T-cell (primary cell): ENCODE data around the gene MYOT. TPM values are rescaled to one million over a fixed set of nuclear protein-coding genes. Genes with fewer than 3 reads are reported as not detected.
"Not testable (repeated sequence)": the region's sequence is repeated elsewhere in the genome, so short reads cannot be mapped to it uniquely, and the experiment has no call there.

Source experiments
- ATAC-seq, 4 experiments: fragments of 200-7000 bp in 3 of 4; fragments of 150-1000 bp in 1 of 4; cut with Tn5 transposase; replicated peaks in 1 of 4; 1 replicate in 3 of 4; 2 replicates in 1 of 4; pipeline ENCODE4 v1.10.0; 2021; ENCODE audit warnings: moderate library complexity in 3 of 4, mild to moderate bottlenecking in 2 of 4, moderate number of reproducible peaks in 1 of 4
- CTCF ChIA-PET, 2 donors: fragments of 300-600 bp; sonication (Branson Sonifier 250); formaldehyde crosslinking; loops; one replicate each; lab custom pipeline; 2022; ENCODE audit warnings: antibody characterized with exemption in 2 of 2; lab: Charles Lee
- POLR2A ChIA-PET, 2 donors: fragments of 300-600 bp; sonication (Branson Sonifier 250); formaldehyde crosslinking; loops; one replicate each; lab custom pipeline; 2022; ENCODE audit warnings: antibody characterized with exemption in 2 of 2; lab: Charles Lee
- DNase-seq, 35 experiments: peaks; one replicate each; pipeline versions ENCODE4 v3.0.0 to v3.0.0-alpha.2; 2013 to 2023
- H3K27ac ChIP-seq: one replicate; pipeline ENCODE4 v1.5.1; 2013; ENCODE audit warnings: low read length
- H3K27me3 ChIP-seq, 2 experiments: replicated peaks in 1 of 2; 1 replicate in 1 of 2; 2 replicates in 1 of 2; pipeline versions ENCODE4 v1.6.1 to v1.7.0; 2013; ENCODE audit warnings: low read length in 1 of 2, mixed read lengths in 1 of 2; ENCODE audit not compliant: control insufficient read depth in 2 of 2, insufficient read depth in 2 of 2; ENCODE audit errors: extremely low read depth in 1 of 2
- H3K36me3 ChIP-seq, 2 donors: 1 replicate in 1 of 2; 2 replicates in 1 of 2; pipeline versions ENCODE4 v1.6.1 to v1.7.0; 2013; ENCODE audit warnings: low read length in 1 of 2; ENCODE audit not compliant: control insufficient read depth in 2 of 2, insufficient read depth in 1 of 2; ENCODE audit errors: extremely low read depth in 1 of 2
- H3K4me1 ChIP-seq, 2 experiments: 1 replicate in 1 of 2; 2 replicates in 1 of 2; pipeline versions ENCODE4 v1.6.1 to v1.7.0; 2013; ENCODE audit warnings: low read length in 2 of 2, mixed read lengths in 1 of 2; ENCODE audit not compliant: insufficient read depth in 2 of 2, control insufficient read depth in 1 of 2; ENCODE audit errors: extremely low read depth in 1 of 2
- H3K4me3 ChIP-seq, 2 donors: 1 replicate in 1 of 2; 2 replicates in 1 of 2; pipeline versions ENCODE4 v1.5.1 to v1.7.0; 2013; ENCODE audit warnings: mild to moderate bottlenecking in 2 of 2, low read length in 1 of 2, moderate library complexity in 1 of 2; ENCODE audit not compliant: control insufficient read depth in 1 of 2; ENCODE audit errors: extremely low read depth in 1 of 2
- H3K9me3 ChIP-seq: 2 replicates; pipeline ENCODE4 v1.7.0; 2013
- H3K27ac Mint-ChIP-seq, 2 donors: one replicate each; pipeline ENCODE4 v1.8.0; 2020 to 2021; ENCODE audit warnings: mild to moderate bottlenecking in 2 of 2, mixed read lengths in 2 of 2
- H3K27me3 Mint-ChIP-seq, 2 donors: one replicate each; pipeline ENCODE4 v1.8.0; 2021 to 2022; ENCODE audit warnings: mixed read lengths in 2 of 2
- H3K36me3 Mint-ChIP-seq: one replicate; pipeline ENCODE4 v1.8.0; 2021; ENCODE audit warnings: mixed read lengths
- H3K4me1 Mint-ChIP-seq, 3 donors: one replicate each; pipeline ENCODE4 v1.8.0; 2020 to 2022; ENCODE audit warnings: mixed read lengths in 3 of 3, mild to moderate bottlenecking in 1 of 3
- H3K4me3 Mint-ChIP-seq, 3 donors: one replicate each; pipeline ENCODE4 v1.8.0; 2020 to 2022; ENCODE audit warnings: mild to moderate bottlenecking in 3 of 3, mixed read lengths in 3 of 3, moderate library complexity in 3 of 3
- H3K9me3 Mint-ChIP-seq, 3 donors: one replicate each; pipeline ENCODE4 v1.8.0; 2020 to 2022; ENCODE audit warnings: mixed read lengths in 3 of 3
- WGBS: methylation state at CpG from one replicate; pipeline ENCODE4 v1.1.5; 2013; ENCODE audit warnings: missing lambda C conversion rate; ENCODE audit not compliant: insufficient coverage; 5-methylcytosine and 5-hydroxymethylcytosine counted together
- total RNA-seq, 35 experiments: library from RNA in 6 of 35; stranded (reverse) in 6 of 35; fragments of 120-200 nt in 1 of 35; gene quantifications; one replicate each; pipeline versions ENCODE4 v1.2.1 to v1.2.4 and lab custom pipeline; 2013 to 2026

MYOT gene
- total RNA-seq, 5 donors from 2014 or later (not counting 1 experiment from before 2014, with no cell fraction given), result not detected

DNA sequence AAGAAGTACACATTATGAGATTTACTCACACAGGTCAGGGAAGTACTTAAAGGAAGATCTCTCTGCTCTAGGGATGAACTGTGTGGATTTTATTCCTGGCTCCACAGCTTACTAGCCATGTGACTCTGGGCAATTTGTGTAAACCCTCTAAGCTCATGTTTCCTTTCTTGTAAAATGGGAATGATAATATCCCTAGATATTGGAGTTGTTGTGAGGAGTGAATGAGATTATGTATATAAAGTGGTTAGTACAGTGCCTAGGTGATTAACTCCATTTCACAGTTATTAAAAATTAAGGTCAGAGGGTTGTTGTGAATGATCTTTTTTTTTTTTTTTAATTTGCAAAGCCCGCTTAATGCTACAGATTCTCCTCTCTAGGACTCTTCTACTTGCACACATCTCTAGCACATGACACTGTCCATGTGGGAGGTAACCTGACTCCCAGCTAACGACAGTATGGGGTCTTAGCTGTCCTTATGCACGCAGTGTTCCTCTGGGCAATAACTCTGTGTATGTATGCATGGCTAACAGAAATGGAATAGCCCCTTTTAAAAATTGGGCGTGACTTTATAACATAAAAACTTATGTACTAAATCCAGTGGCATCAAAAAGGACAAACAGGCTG is 23.9 kb upstream of the MYOT start:
- Histone ChIP-seq H3K9me3 (no peaks in the 10 kb centered on the region), H3K4me1 (no peaks in the 10 kb centered on the region), H3K4me3 (no peak overlapping the region), H3K36me3 (no peaks in the 10 kb centered on the region), H3K27ac (no peak overlapping the region), H3K27me3 (no peaks in the 10 kb centered on the region)
- no CpG with 5 or more reads among the region's 4 CpGs for WGBS
- Mint-ChIP-seq H3K4me1 (peaks cover 0 to 5% (median 0%) of the 10 kb centered on the region in 3 donors), H3K4me3 (no peak overlapping the region), H3K36me3 (peaks cover 11% of the 10 kb centered on the region), H3K9me3 (no peaks in the 10 kb centered on the region), H3K27me3 (peaks cover 0 to 4% of the 10 kb centered on the region in 2 donors), H3K27ac (no peak overlapping the region)
- DNase-seq (no peak), ATAC-seq (no peak)
- POLR2A ChIA-PET, result no interaction called here
- CTCF ChIA-PET, result no interaction called here

DNA sequence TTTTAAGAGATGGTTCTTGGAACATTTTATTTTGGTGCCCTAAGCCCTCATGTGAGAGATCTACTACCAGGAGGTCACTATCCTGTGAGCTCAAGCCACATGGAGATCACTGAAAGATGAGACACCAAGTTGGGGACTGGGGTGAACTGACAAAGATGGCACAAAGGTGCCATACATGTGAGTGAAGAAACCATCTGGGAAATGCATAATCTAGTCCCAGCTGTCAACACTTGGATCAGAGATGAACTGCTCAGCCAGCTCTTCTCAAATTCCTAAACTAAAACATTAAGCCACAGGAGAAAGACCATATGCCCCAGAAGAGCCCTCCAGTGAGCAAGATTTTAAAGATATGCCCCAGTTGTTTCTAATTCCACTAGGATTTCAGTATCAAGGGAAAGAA is 22.2 kb upstream of the MYOT start:
- Histone ChIP-seq H3K36me3 (no peaks in the 10 kb centered on the region), H3K27me3 (no peaks in the 10 kb centered on the region), H3K9me3 (no peaks in the 10 kb centered on the region), H3K4me3 (no peak overlapping the region), H3K4me1 (no peaks in the 10 kb centered on the region), H3K27ac (no peak overlapping the region)
- peaks cover 0 to 3% of the 10 kb centered on the region in 2 donors for H3K27me3 Mint-ChIP-seq
- H3K27ac Mint-ChIP-seq, result no peak overlapping the region
- no peaks in the 10 kb centered on the region for H3K9me3 Mint-ChIP-seq
- H3K36me3 Mint-ChIP-seq, result peaks cover 11% of the 10 kb centered on the region
- H3K4me3 Mint-ChIP-seq, result no peak overlapping the region
- DNase-seq (no peak), ATAC-seq (no peak)
- ChIA-PET CTCF (no interaction called here), POLR2A (no interaction called here)
- H3K4me1 Mint-ChIP-seq, result peaks cover 0 to 5% (median 0%) of the 10 kb centered on the region in 3 donors

DNA sequence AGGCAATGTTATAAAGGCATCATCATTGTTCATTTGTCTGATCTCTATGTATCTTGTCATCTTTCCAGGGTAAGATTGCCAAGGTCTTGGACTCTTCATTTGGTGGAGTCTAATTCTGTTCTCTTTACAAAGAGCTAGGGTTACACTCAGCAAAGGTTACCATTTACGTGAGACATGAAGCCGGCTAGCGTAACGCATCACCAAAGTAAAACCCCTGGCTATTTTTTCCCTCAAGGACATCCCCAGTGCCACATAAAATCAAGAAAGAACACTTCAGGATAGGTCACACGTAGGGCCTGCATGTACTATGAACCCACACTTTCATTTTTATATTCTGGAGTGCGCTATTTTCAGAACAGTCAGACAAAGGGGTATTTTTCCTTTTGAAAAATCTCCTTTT is 20.0 kb upstream of the MYOT start:
- Mint-ChIP-seq H3K27ac (no peak overlapping the region), H3K4me3 (no peak overlapping the region), H3K4me1 (peaks cover 0 to 5% (median 0%) of the 10 kb centered on the region in 3 donors), H3K9me3 (no peaks in the 10 kb centered on the region), H3K36me3 (peaks cover 11% of the 10 kb centered on the region), H3K27me3 (no peaks in the 10 kb centered on the region)
- CTCF ChIA-PET, result no interaction called here
- Histone ChIP-seq H3K36me3 (no peaks in the 10 kb centered on the region), H3K9me3 (no peaks in the 10 kb centered on the region), H3K4me1 (no peaks in the 10 kb centered on the region), H3K4me3 (no peak overlapping the region), H3K27me3 (no peaks in the 10 kb centered on the region), H3K27ac (no peak overlapping the region)
- ATAC-seq, result no peak
- WGBS, result 100% methylated on average over 4 of the region's 6 CpGs
- no peak for DNase-seq
- POLR2A ChIA-PET, result interaction anchor here in 1 of 2 donors (0.8 kb wide), 1 partner anchor 32 kb away, joined by 3 read pairs; no protein-coding TSS in a partner anchor

DNA sequence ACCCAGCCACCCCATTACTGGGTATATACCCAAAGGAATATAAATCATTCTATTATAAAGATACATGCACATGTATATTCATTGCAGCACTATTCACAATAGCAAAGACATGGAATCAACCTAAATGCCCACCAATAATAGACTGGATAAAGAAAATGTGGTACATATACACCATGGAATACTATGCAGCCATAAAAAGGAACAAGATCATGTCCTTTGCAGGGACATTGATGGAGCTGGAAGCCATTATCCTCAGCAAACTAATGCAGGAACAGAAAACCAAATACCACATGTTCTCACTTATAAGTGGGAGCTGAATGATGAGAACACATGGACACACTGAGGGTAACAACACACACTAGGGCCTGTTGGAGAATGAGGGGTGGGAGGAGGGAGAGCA is 14.5 kb upstream of the MYOT start:
- DNase-seq, H3K27ac ChIP-seq, H3K9me3 Mint-ChIP-seq, H3K27me3 Mint-ChIP-seq, H3K9me3 ChIP-seq, H3K27me3 ChIP-seq, H3K4me1 ChIP-seq, H3K27ac Mint-ChIP-seq, POLR2A ChIA-PET, H3K36me3 Mint-ChIP-seq, ATAC-seq, H3K36me3 ChIP-seq, CTCF ChIA-PET, H3K4me3 ChIP-seq, H3K4me3 Mint-ChIP-seq: not testable (repeated sequence)
- peaks cover 9 to 10% (median 9%) of the 10 kb centered on the region in 3 donors for H3K4me1 Mint-ChIP-seq

DNA sequence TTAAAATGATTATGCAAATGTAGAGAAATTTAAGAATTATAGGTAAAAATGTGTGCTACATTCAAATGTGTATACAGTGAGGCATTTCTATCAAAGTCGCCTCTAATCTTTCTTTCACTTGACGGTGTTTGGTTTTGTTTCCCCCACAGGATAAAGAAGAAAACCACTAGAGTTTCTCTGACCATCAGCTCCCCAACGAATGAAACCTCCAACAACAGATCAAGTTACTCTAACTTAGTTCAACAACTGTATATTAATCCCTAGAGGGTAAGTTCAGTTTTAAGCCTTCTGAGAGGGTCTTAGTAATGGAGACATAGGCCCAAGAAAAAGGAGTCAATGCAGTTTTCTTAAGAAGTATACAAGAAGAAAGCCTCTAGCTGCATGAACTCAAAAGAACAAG is 11.5 kb upstream of the MYOT start:
- no peaks in the 10 kb centered on the region for H3K27me3 Mint-ChIP-seq
- no peaks in the 10 kb centered on the region for H3K9me3 ChIP-seq
- POLR2A ChIA-PET, result no interaction called here
- peaks cover 11 to 20% (median 15%) of the 10 kb centered on the region in 3 donors for H3K4me1 Mint-ChIP-seq
- no peak for ATAC-seq
- no peaks in the 10 kb centered on the region for H3K9me3 Mint-ChIP-seq
- H3K36me3 Mint-ChIP-seq, result peaks cover 4% of the 10 kb centered on the region
- H3K4me1 ChIP-seq, result no peaks in the 10 kb centered on the region
- no peak overlapping the region for H3K4me3 ChIP-seq
- no peak overlapping the region for H3K4me3 Mint-ChIP-seq
- no peak overlapping the region for H3K27ac ChIP-seq
- no peak overlapping the region for H3K27ac Mint-ChIP-seq
- WGBS, result no CpG with 5 or more reads among the region's 3 CpGs
- H3K27me3 ChIP-seq, result no peaks in the 10 kb centered on the region
- H3K36me3 ChIP-seq, result no peaks in the 10 kb centered on the region
- CTCF ChIA-PET, result interaction anchor here in 1 of 2 donors (0.6 kb wide), 1 partner anchor 1696 kb away, joined by 3 read pairs; no protein-coding TSS in a partner anchor
- DNase-seq, result no peak

DNA sequence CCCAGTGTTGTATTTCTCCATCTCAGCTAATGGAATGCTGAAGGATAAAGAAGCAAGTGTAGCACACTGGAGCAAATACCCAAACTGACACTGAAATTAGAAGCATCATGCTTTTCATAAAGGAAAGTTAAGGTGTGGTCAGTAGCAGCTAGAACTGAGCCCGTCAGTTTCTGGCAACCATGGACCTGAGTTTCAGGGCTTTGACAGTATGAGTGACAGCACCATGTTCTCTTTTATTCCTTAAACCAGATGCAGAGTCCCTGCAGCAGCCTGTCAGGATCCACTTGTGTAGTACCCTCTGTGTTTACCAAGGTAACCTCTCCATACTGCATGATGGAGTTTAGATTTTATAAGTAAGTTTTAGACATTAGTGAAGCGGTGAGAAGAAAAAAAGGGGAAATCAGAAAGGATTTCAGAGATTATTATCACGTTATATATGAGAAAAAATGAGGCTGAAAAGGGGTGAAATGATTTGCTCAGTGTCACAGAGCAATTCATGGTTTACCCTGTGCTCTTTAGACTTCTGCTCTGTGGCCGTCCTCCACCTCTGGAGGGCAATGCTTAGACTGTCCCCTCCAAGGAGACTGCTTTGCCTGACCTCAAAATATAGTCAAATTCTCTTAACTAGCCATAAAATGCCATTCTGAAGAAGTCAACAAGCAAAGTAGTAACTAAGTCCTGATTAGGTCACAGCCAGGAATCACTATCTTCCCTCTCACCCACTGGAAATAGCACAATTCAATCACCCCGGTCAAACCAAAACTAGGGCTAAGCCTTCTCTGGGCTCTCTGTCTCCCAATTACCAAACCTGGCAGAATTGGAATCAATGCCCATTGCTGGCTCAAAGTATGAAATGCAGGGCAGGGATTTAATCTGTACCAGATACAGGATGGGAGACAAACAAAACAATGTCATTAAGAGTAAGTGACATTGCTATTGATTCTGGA is 10.5 kb upstream of the MYOT start:
- CTCF ChIA-PET, result no interaction called here
- H3K4me1 ChIP-seq, result peaks cover 0 to 5% of the 10 kb centered on the region in 2 experiments
- H3K27ac Mint-ChIP-seq, result no peak overlapping the region
- POLR2A ChIA-PET, result no interaction called here
- H3K27me3 ChIP-seq, result no peaks in the 10 kb centered on the region
- DNase-seq, result no peak
- peak overlapping the region in 2 of 3 donors; percentile 70 to 74 for H3K4me3 Mint-ChIP-seq
- H3K36me3 Mint-ChIP-seq, result peaks cover 4% of the 10 kb centered on the region
- ATAC-seq, result no peak
- 94% methylated on average over 3 of the region's 5 CpGs for whole genome bisulfite sequencing
- H3K36me3 ChIP-seq, result no peaks in the 10 kb centered on the region
- H3K27me3 Mint-ChIP-seq, result no peaks in the 10 kb centered on the region
- no peaks in the 10 kb centered on the region for H3K9me3 ChIP-seq
- no peak overlapping the region for H3K4me3 ChIP-seq
- H3K27ac ChIP-seq, result no peak overlapping the region
- H3K4me1 Mint-ChIP-seq, result peaks cover 17 to 28% (median 23%) of the 10 kb centered on the region in 3 donors
- no peaks in the 10 kb centered on the region for H3K9me3 Mint-ChIP-seq
